Activated CD4-positive, alpha-beta memory T cell treated with anti-CD3 and anti-CD28 coated beads, Interleukin-2, amount 10 ng/mL, durations not matched to agents 7 days and 5 days (primary cell): ENCODE measurements around the gene CCL20. TPM values are rescaled to one million over a fixed set of nuclear protein-coding genes. Genes with fewer than 3 reads are reported as not detected.
"Not testable (repeated sequence)": the region's sequence is repeated elsewhere in the genome, so short reads cannot be mapped to it uniquely, and the experiment has no call there.

Source experiments
- CTCF ChIA-PET: fragments of 350-600 bp; sonication (Branson Sonifier 250); formaldehyde crosslinking; loops from one replicate; lab custom pipeline; 2021; ENCODE audit warnings: antibody characterized with exemption, inconsistent platforms; lab: Charles Lee
- POLR2A ChIA-PET: fragments of 350-600 bp; sonication (Branson Sonifier 250); formaldehyde crosslinking; loops from one replicate; lab custom pipeline; 2021; ENCODE audit warnings: antibody characterized with exemption; lab: Charles Lee
- DNase-seq: peaks from one replicate; pipeline ENCODE4 v3.0.0-alpha.2; 2020
- H3K27ac Mint-ChIP-seq: one replicate; pipeline ENCODE4 v1.8.0; 2021; ENCODE audit warnings: mild to moderate bottlenecking, mixed read lengths
- H3K27me3 Mint-ChIP-seq: one replicate; pipeline ENCODE4 v1.8.0; 2021; ENCODE audit warnings: mixed read lengths
- H3K36me3 Mint-ChIP-seq: one replicate; pipeline ENCODE4 v1.8.0; 2021; ENCODE audit warnings: low read depth, mixed read lengths
- H3K4me1 Mint-ChIP-seq: one replicate; pipeline ENCODE4 v1.8.0; 2021; ENCODE audit warnings: mixed read lengths
- H3K4me3 Mint-ChIP-seq: one replicate; pipeline ENCODE4 v1.8.0; 2021; ENCODE audit warnings: mild to moderate bottlenecking, mixed read lengths
- H3K9me3 Mint-ChIP-seq: one replicate; pipeline ENCODE4 v1.8.0; 2021; ENCODE audit warnings: mixed read lengths
- total RNA-seq, 2 experiments: library from RNA; stranded (reverse); gene quantifications; one replicate each; pipeline ENCODE4 v1.2.3, GENCODE V29; 2021

The CCL20 gene
- total RNA-seq, 2 experiments from 2014 or later: 3.6 to 4.7 TPM

DNA sequence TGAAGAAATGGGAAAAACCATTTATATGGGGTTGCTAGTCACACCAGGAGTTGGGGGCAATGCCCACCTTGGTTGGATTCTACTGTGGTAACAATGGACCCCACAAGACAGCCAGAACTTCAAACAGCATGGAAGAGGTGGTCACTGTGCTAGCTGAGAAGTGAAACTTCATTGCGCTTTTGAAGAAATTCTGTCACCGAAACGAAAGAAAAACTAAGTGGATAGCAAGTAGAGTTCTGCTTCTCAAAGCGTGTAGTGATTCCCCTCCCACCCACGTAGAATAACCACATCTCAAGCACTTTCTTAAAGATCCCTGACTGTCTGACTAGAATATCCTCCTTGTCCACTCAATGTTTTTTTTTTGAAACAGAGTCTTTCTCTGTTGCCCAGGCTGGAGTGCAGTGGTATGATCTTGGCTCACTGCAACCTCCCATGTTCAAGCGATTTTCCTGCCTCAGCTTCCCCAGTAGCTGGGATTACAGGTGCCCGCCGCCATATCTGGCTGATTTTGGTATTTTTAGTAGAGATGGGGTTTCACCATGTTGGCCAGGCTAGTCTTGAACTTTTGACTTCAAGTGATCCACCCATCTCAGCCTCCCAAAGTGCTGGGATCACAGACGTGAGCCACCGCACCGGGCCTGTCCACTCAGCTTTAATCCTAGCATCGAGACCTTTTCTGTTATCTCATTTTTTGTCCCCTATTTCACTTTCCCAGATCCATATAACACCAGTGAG, 30.1 kb upstream of the CCL20 start:
- peaks cover 23% of the 10 kb centered on the region for H3K4me1 Mint-ChIP-seq
- H3K4me3 Mint-ChIP-seq: peak overlapping the region; percentile 68
- POLR2A ChIA-PET: interaction anchor here (0.7 to 2.7 kb wide), 7 partner anchors 9 to 38 kb away, joined by 3 to 11 read pairs (median 3); no protein-coding TSS in a partner anchor
- CTCF ChIA-PET: interaction anchor here (0.6 to 2.0 kb wide), 12 partner anchors 9 to 125 kb away, joined by 3 to 7 read pairs (median 4); partner anchors contain the start of gene CCL20
- H3K36me3 Mint-ChIP-seq: no peaks in the 10 kb centered on the region
- H3K27ac Mint-ChIP-seq: peak overlapping the region; percentile 66
- no peaks in the 10 kb centered on the region for H3K9me3 Mint-ChIP-seq
- DNase-seq: peak; percentile 21
- H3K27me3 Mint-ChIP-seq: peaks cover 6% of the 10 kb centered on the region

DNA sequence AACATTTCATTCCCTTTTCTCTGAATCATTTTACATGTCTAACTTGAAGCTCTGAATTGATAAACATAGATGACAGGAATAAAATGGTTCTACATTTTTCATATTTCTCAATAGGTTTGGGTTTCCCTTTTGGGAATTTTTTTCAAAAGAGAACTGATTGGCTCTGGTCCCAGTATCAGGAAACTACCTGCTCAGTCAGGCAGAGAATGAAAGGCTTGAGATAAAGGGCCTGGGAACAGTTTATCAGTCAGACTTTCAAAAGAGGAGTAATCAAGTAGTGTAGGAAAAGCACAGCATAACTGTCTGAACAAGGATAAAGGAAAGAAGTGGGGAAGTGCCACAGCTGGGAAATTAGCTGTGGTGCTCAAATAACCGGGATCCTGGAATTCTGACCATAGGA, 28.3 kb upstream of the CCL20 start:
- no peak overlapping the region for H3K27ac Mint-ChIP-seq
- H3K4me3 Mint-ChIP-seq: no peak overlapping the region
- peaks cover 2% of the 10 kb centered on the region for H3K9me3 Mint-ChIP-seq
- H3K27me3 Mint-ChIP-seq: peaks cover 6% of the 10 kb centered on the region
- ChIA-PET POLR2A (no interaction called here), CTCF (no interaction called here)
- peaks cover 28% of the 10 kb centered on the region for H3K4me1 Mint-ChIP-seq
- no peak for DNase-seq
- no peaks in the 10 kb centered on the region for H3K36me3 Mint-ChIP-seq

- Mint-ChIP-seq H3K4me1 (peaks cover 17% of the 10 kb centered on the region), H3K27ac (no peak overlapping the region), H3K4me3 (no peak overlapping the region), H3K36me3 (no peaks in the 10 kb centered on the region), H3K9me3 (peaks cover 2% of the 10 kb centered on the region), H3K27me3 (peaks cover 6% of the 10 kb centered on the region)
- CTCF ChIA-PET: no interaction called here
- no peak for DNase-seq
- POLR2A ChIA-PET: no interaction called here
Observed at GRCh38 chr2:227788561-227789018, 25.1 kb upstream of the CCL20 start.

DNA sequence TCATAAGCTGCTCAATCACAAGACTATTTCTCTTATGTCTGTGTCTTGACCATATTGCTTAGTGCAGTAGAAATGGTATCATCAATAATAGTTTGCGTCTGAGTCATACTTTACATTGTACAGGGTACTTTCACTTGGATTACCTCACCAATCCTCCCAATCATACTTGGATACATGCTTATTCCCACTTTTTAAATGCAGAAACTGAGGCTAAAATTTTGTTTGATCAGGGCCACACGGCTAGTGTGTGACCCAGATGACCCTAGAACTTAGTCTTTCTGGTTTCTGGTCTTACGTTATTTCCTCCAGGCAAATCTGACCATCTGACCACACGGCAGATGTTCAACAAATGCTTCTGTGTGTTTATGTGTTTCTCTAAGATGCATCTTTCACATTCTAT, 23.8 kb upstream of the CCL20 start:
- H3K4me3 Mint-ChIP-seq: no peak overlapping the region
- CTCF ChIA-PET: no interaction called here
- H3K27ac Mint-ChIP-seq: no peak overlapping the region
- H3K27me3 Mint-ChIP-seq: peaks cover 6% of the 10 kb centered on the region
- no peaks in the 10 kb centered on the region for H3K36me3 Mint-ChIP-seq
- no peak for DNase-seq
- POLR2A ChIA-PET: no interaction called here
- peaks cover 11% of the 10 kb centered on the region for H3K4me1 Mint-ChIP-seq
- H3K9me3 Mint-ChIP-seq: peaks cover 2% of the 10 kb centered on the region

DNA sequence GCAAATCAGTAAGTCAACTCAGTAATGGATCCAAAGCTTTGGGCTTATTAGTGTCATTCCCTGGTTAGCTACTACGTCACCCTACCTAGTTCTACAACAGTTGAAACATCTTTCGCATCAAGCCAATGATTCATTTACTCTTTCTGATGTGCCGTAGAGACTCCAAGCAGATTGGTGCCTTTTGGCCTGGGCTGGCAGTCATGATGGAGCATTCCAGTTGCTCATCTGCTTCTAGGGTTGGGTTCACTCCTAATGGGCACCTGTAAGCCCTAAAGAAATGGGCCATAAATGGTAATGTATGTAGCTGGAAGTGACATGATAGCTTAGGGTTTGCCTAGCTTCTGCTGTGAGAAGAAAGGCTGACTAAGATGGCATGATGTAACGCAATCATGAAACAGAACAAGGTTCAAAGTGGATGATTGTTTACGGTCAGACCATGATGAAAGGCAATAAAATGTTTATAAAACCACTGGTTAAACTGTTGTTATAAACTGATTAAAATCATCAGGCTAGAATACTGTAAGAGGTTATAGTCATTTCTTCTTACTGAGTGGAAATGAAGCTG, 20.4 kb upstream of the CCL20 start:
- no peak for DNase-seq
- POLR2A ChIA-PET: interaction anchor here (1.5 kb wide), 1 partner anchor 10 kb away, joined by 3 read pairs; no protein-coding TSS in a partner anchor
- Mint-ChIP-seq H3K27ac (no peak overlapping the region), H3K4me1 (peaks cover 9% of the 10 kb centered on the region), H3K36me3 (no peaks in the 10 kb centered on the region), H3K27me3 (peaks cover 2% of the 10 kb centered on the region), H3K9me3 (peaks cover 2% of the 10 kb centered on the region), H3K4me3 (no peak overlapping the region)
- CTCF ChIA-PET: interaction anchor here (2.1 kb wide), 1 partner anchor 27 kb away, joined by 8 read pairs; no protein-coding TSS in a partner anchor

DNA sequence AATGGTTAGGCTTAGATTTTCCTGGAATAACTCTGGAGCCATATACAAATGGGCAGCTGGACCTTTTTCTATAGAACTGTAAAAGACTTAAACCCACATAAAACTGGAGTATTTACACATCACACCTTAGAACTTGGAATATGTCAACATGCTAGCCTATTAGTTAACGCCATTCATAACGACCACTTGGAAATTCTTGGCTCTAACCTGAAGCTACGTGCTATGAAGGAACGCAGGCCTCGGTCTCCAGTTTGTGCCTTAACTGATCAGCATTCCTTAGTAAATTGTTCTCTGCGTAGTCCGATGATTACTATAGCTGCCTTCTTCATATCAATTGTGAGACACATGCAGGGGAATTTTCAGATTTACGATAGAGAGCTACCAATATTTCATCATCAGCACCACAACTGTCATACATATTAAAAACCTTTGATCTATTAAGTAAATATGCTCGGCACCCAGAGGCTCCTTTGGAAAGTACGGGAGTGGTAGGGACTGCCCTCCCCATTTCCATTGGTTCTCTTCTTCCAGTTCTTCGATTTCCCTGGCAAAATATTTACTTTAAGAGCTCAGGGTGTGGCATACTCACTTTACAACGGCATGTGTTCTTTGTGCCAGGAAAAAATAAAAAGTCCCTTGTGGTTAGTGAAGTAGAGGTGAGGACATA, 17.5 kb upstream of the CCL20 start:
- H3K27ac Mint-ChIP-seq: no peak overlapping the region
- ChIA-PET CTCF (no interaction called here), POLR2A (no interaction called here)
- no peaks in the 10 kb centered on the region for H3K36me3 Mint-ChIP-seq
- H3K27me3 Mint-ChIP-seq: peaks cover 2% of the 10 kb centered on the region
- no peaks in the 10 kb centered on the region for H3K4me1 Mint-ChIP-seq
- H3K9me3 Mint-ChIP-seq: no peaks in the 10 kb centered on the region
- no peak for DNase-seq
- H3K4me3 Mint-ChIP-seq: no peak overlapping the region

GRCh38 chr2:227796768-227797167, 16.9 kb upstream of the CCL20 start:
- DNase-seq, H3K9me3 Mint-ChIP-seq, H3K27me3 Mint-ChIP-seq, H3K4me3 Mint-ChIP-seq, POLR2A ChIA-PET, H3K36me3 Mint-ChIP-seq, H3K4me1 Mint-ChIP-seq, H3K27ac Mint-ChIP-seq, CTCF ChIA-PET: not testable (repeated sequence)

GRCh38 chr2:227799202-227799601, 14.4 kb upstream of the CCL20 start:
- Mint-ChIP-seq H3K27ac (no peak overlapping the region), H3K4me1 (no peaks in the 10 kb centered on the region), H3K4me3 (no peak overlapping the region), H3K9me3 (no peaks in the 10 kb centered on the region), H3K27me3 (peaks cover 2% of the 10 kb centered on the region), H3K36me3 (no peaks in the 10 kb centered on the region)
- POLR2A ChIA-PET: no interaction called here
- CTCF ChIA-PET: no interaction called here
- no peak for DNase-seq

GRCh38 chr2:227802882-227803281, 10.8 kb upstream of the CCL20 start:
- H3K27me3 Mint-ChIP-seq: no peaks in the 10 kb centered on the region
- H3K36me3 Mint-ChIP-seq: no peaks in the 10 kb centered on the region
- peaks cover 12% of the 10 kb centered on the region for H3K4me1 Mint-ChIP-seq
- POLR2A ChIA-PET: no interaction called here
- CTCF ChIA-PET: no interaction called here
- no peak overlapping the region for H3K4me3 Mint-ChIP-seq
- no peaks in the 10 kb centered on the region for H3K9me3 Mint-ChIP-seq
- no peak overlapping the region for H3K27ac Mint-ChIP-seq
- no peak for DNase-seq

DNA sequence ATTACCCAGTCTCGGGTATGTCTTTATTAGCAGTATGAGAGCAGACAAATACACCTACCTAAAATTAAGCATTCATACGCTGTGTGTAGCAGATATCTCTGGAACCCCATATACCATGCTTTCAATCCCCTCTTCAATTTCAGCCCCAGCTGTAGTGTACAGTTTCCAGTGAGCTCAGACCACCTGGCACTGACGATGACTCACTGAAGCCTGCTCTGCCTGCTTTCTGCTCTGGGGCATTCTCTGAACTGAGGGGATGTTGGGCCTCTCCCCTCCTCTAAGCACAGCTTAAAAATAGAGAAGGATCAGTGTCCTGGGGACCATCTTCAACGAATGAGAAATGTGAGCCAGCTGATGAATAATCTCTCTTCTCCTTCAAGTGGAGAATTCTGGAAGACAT, 8.7 kb upstream of the CCL20 start:
- Mint-ChIP-seq H3K9me3 (no peaks in the 10 kb centered on the region), H3K36me3 (no peaks in the 10 kb centered on the region), H3K27ac (no peak overlapping the region), H3K4me1 (peaks cover 14% of the 10 kb centered on the region), H3K27me3 (no peaks in the 10 kb centered on the region), H3K4me3 (no peak overlapping the region)
- ChIA-PET POLR2A (interaction anchor here (0.9 to 2.5 kb wide), 4 partner anchors 9 to 22 kb away, joined by 4 to 11 read pairs (median 8); partner anchors contain the start of gene CCL20), CTCF (interaction anchor here (1.0 to 1.2 kb wide), 3 partner anchors 11 to 56 kb away, joined by 3 to 4 read pairs (median 3); no protein-coding TSS in a partner anchor)
- DNase-seq: no peak

DNA sequence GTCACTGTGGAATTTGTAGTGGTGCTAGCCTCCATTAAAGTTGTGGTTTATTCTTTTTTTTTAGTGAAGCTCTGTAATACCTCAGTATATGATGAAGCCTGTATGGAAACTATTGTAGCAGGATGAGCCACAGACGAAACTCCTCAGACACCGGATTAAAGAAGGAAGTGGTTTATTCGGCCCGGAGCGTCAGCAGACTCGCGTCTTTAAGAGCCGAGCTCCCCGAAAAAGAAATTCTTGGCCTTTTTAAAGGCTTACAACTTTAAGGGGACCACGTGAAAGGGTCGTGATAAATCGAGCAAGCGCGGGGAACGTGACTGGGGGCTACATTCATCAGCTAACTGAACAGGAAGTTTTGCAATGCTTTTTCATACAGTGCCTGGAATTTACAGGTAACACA, 8.1 kb upstream of the CCL20 start:
- Mint-ChIP-seq H3K9me3 (no peaks in the 10 kb centered on the region), H3K36me3 (no peaks in the 10 kb centered on the region), H3K4me3 (peak overlapping the region; percentile 70), H3K4me1 (peaks cover 16% of the 10 kb centered on the region), H3K27me3 (no peaks in the 10 kb centered on the region), H3K27ac (peak overlapping the region; percentile 74)
- POLR2A ChIA-PET: interaction anchor here (1.2 to 2.7 kb wide), 4 partner anchors 8 to 22 kb away, joined by 4 to 11 read pairs (median 9); partner anchors contain the start of gene CCL20
- CTCF ChIA-PET: interaction anchor here (1.0 to 1.2 kb wide), 4 partner anchors 10 to 55 kb away, joined by 3 to 5 read pairs (median 4); no protein-coding TSS in a partner anchor
- peak; percentile 52 for DNase-seq

DNA sequence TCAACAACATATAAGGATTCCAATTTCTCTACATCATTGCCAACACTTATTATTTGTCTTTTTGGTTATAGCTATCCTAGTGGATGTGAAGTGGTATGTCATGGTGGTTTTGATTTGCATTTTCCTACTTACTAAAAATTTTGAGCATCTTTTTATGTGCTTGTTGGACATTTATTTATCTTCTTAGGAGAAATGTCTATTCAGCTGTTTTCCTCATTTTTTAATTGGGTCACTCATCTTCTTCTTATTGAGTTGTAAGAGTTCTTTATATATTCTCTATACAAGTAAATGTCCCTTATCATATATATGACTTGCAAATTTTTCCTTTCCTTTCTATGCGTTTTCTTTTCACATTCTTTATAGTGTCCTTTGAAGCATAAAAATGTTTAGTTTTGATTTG, 4.7 kb upstream of the CCL20 start:
- Mint-ChIP-seq H3K27me3 (no peaks in the 10 kb centered on the region), H3K4me1 (peaks cover 36% of the 10 kb centered on the region), H3K4me3 (no peak overlapping the region), H3K36me3 (no peaks in the 10 kb centered on the region), H3K27ac (peak overlapping the region; percentile 21), H3K9me3 (no peaks in the 10 kb centered on the region)
- POLR2A ChIA-PET: no interaction called here
- DNase-seq: no peak
- CTCF ChIA-PET: no interaction called here

- CTCF ChIA-PET: no interaction called here
- POLR2A ChIA-PET: no interaction called here
- DNase-seq: no peak
- peaks cover 28% of the 10 kb centered on the region for H3K4me1 Mint-ChIP-seq
- H3K27me3 Mint-ChIP-seq: no peaks in the 10 kb centered on the region
- no peaks in the 10 kb centered on the region for H3K36me3 Mint-ChIP-seq
- H3K4me3 Mint-ChIP-seq: no peak overlapping the region
- H3K9me3 Mint-ChIP-seq: no peaks in the 10 kb centered on the region
- no peak overlapping the region for H3K27ac Mint-ChIP-seq
Observed at GRCh38 chr2:227812001-227812400, 1.6 kb upstream of the CCL20 start.
